NB4 (cell line): ENCODE data around the gene PNPLA1.

Experiments
- DNase-seq: peaks from one replicate; pipeline ENCODE4 v3.0.0; 2010; ENCODE audit warnings: low read depth
- H3K4me3 ChIP-seq: one replicate; pipeline ENCODE4 v1.5.1; 2011; ENCODE audit warnings: mild to moderate bottlenecking, low read depth, low read length, moderate library complexity
- MYC ChIP-seq: IDR thresholded peaks from 2 replicates; pipeline ENCODE4 v1.6.1; 2011; ENCODE audit warnings: low read depth, low read length
- POLR2A ChIP-seq: IDR thresholded peaks from 2 replicates; pipeline ENCODE4 v1.6.1; 2011; ENCODE audit warnings: mild to moderate bottlenecking; ENCODE audit not compliant: insufficient read length; ENCODE audit errors: extremely low read depth
- TF ChIP-seq, protein P1 (sequence below): IDR thresholded peaks from 2 replicates; pipeline ENCODE4 v1.6.1; 2011; ENCODE audit warnings: low read depth, low read length
- TF ChIP-seq, protein P2 (sequence below): IDR thresholded peaks from one replicate; pipeline ENCODE4 v1.5.1; 2012; ENCODE audit warnings: low read depth, low read length

The PNPLA1 gene

DNA sequence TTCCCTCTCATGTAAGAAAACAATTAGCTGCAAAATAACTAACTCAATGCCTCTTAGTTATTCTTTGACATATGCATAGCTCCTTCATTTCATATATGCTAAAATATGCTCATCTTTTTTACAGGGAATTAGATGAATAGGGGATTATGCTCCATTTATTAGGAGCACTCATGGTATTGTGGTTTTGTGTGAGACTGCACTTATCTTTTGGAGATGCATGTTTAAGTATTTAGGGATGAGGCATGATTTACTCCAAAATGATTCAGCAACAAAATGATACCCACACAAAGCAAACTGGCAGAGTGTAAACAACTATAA, 58.0 kb downstream of the PNPLA1 start:
- H3K4me3 ChIP-seq = no peak overlapping the region
- DNase-seq = no peak
- TF ChIP-seq, protein P1, sequence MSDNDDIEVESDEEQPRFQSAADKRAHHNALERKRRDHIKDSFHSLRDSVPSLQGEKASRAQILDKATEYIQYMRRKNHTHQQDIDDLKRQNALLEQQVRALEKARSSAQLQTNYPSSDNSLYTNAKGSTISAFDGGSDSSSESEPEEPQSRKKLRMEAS = no peak
- TF ChIP-seq POLR2A (no peak), MYC (no peak)
- TF ChIP-seq, protein P2, sequence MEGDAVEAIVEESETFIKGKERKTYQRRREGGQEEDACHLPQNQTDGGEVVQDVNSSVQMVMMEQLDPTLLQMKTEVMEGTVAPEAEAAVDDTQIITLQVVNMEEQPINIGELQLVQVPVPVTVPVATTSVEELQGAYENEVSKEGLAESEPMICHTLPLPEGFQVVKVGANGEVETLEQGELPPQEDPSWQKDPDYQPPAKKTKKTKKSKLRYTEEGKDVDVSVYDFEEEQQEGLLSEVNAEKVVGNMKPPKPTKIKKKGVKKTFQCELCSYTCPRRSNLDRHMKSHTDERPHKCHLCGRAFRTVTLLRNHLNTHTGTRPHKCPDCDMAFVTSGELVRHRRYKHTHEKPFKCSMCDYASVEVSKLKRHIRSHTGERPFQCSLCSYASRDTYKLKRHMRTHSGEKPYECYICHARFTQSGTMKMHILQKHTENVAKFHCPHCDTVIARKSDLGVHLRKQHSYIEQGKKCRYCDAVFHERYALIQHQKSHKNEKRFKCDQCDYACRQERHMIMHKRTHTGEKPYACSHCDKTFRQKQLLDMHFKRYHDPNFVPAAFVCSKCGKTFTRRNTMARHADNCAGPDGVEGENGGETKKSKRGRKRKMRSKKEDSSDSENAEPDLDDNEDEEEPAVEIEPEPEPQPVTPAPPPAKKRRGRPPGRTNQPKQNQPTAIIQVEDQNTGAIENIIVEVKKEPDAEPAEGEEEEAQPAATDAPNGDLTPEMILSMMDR = no peak

DNA sequence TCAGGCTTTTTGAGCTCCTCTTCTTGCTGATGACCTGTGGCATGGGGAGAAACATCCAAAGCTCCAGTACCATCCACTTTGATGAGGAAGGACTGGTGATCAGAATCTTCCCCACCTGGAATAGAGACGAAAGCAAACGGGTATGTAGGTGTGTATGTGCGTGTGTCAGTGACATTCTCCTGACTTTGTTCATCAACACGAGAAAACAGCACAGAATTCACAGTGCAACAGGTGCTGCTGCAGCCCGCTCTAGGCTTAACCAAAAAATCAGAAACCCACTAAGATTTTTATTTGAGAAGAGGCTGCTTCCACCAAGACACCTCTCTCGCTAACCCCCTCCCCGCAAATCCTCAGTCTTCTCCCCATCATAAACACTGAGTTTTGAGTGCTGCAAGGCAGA, 58.7 kb downstream of the PNPLA1 start:
- TF ChIP-seq POLR2A (no peak), MYC (no peak)
- TF ChIP-seq, protein P2 = no peak
- TF ChIP-seq, protein P1 = no peak
- DNase-seq = no peak

DNA sequence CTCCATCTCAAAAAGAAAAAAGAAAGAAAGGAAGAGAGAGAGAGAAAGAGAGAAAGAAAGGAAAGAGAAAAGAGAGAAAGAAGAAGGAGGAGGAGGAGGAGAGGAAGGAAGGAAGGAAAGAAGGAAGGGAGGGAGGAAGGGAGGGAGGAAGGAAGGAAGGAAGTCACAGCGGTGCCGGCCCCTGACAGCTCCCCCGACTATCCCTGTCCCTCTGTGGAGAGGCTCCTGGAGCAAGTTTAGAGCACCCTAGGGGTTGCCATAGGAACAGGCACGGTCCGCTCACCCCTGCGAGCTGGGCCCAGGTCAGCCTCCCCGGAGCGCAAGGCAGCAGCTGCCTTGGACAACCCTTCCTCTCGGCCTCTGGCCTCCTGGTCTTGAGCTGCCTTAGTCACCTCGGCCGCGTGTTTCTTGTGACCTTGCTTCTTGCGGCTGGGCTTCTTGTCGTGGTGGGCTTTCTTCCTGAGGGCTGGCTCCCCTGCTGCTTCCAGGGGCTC, 60.0 kb downstream of the PNPLA1 start:
- no peak overlapping the region for H3K4me3 ChIP-seq
- DNase-seq = no peak
- TF ChIP-seq POLR2A = no peak
- TF ChIP-seq MYC = no peak
- TF ChIP-seq, protein P1 = no peak
- TF ChIP-seq, protein P2 = no peak

More for the DNA sequence above, 58.7 kb downstream of the PNPLA1 start:
- H3K4me3 ChIP-seq = no peak overlapping the region

DNA sequence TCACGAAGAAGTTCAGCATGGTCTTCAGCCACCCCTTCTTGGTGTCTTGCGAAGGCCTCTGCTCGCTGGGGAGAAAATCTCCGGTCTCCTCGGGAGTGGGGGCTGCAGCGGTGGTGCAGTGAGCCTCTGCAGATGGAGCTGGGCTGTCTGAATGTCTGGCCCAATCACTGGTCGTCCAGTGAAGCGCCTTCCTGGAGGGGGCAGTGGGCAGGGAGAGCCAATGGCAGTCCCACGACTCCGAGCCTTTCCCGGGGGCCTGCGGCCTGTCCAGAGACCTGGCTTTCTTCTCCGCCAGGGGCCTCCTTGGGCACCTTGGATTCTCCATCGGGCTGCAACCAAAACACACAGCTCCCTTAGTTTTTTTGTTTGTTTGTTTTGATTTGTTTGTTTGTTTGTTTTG, 60.5 kb downstream of the PNPLA1 start:
- TF ChIP-seq, protein P1 = no peak
- TF ChIP-seq MYC (no peak), POLR2A (no peak)
- TF ChIP-seq, protein P2 = no peak
- DNase-seq = no peak
- no peak overlapping the region for H3K4me3 ChIP-seq

DNA sequence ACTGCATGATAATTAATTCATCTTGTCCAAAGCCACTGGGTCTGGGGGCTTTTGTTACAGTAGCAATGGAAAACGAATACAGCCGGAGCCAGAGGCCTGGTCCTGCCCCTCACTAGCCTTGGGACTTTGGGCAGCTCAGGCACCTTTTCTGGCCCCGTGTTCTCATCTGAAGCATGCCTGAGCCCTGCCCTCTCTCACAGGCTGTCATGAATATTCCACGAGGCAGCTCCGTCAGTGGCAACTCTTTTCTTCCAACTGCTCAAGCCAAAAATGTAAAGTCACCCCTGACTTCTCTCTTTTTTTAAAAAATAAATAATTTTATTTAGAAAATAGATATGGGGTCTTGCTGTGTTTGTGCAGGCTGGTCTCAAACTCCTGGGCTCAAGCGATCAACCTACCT, 61.5 kb downstream of the PNPLA1 start:
- TF ChIP-seq POLR2A (no peak), MYC (no peak)
- TF ChIP-seq, protein P1 = no peak
- TF ChIP-seq, protein P2 = no peak
- H3K4me3 ChIP-seq = no peak overlapping the region
- no peak for DNase-seq

DNA sequence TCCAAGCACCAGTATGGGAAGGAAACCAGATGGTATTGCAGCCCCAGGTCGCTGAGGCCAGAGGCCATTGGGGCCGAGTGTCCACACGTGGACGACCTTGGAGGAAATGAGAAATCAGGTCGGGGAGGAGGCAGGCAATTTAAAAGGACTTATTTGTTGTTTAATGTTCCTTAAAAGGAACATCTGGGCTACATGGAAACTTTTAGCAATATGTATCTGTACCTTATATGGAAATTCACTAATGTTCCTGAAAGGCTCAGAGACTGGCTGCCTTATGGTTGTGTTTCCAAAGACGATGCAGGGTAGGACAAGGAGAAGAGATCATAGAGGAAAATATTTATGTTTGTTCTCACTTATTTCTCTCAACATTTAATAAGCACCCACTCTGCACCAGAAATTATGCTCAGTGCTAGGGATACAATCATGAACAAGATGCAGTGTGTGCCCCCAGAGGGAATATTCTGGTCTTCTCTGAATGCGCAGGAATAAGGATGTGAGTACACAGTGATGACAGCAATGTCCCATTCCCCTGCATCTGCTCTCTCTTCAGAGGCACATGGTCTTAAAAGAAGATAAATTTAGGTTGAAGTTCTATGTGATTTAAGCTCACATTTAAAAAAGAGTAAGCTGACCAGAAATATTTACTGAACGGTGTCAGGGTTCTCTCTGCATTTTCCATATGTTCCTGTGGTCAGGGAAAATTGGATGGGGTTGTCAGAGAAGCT, 63.5 kb downstream of the PNPLA1 start:
- H3K4me3 ChIP-seq = no peak overlapping the region
- TF ChIP-seq, protein P2 = no peak
- DNase-seq = no peak
